Lung microvascular endothelial cell (primary cell): ENCODE results near the gene NDFIP2. TPM values are rescaled to one million over a fixed set of nuclear protein-coding genes. Genes with fewer than 3 reads are reported as not detected.

ENCODE experiments used
- DNase-seq, 2 donors: peaks; one replicate each; pipeline versions ENCODE4 v3.0.0 to v3.0.0-alpha.2; 2010; ENCODE audit warnings: low read depth in 2 of 2
- total RNA-seq: library from RNA; depleted of rRNA; stranded (reverse); fragments of >200 nt; gene quantifications from 2 replicates; pipeline ENCODE4 v1.2.1, GENCODE V29; 2014

Gene NDFIP2
- total RNA-seq, 1 donor from 2014 or later, result 22.2 TPM

GRCh38 chr13:79458436-79458835 is 22.5 kb upstream of the NDFIP2 start:
- peak in 1 of 2 donors; percentile 61 for DNase-seq

GRCh38 chr13:79459906-79460305 is 21.0 kb upstream of the NDFIP2 start:
- no peak for DNase-seq

GRCh38 chr13:79462895-79463294 is 18.1 kb upstream of the NDFIP2 start:
- no peak for DNase-seq

GRCh38 chr13:79463604-79464003 is 17.4 kb upstream of the NDFIP2 start:
- DNase-seq, result no peak

GRCh38 chr13:79466872-79467271 is 14.1 kb upstream of the NDFIP2 start:
- no peak for DNase-seq

- DNase-seq, result no peak
Observed at GRCh38 chr13:79468402-79468801, 12.6 kb upstream of the NDFIP2 start.

- DNase-seq, result no peak
Observed at GRCh38 chr13:79468819-79469218, 12.1 kb upstream of the NDFIP2 start.

GRCh38 chr13:79469608-79470007 is 11.3 kb upstream of the NDFIP2 start:
- no peak for DNase-seq

GRCh38 chr13:79470666-79471065 is 10.3 kb upstream of the NDFIP2 start:
- no peak for DNase-seq

- no peak for DNase-seq
Observed at GRCh38 chr13:79475569-79475968, 5.4 kb upstream of the NDFIP2 start.

GRCh38 chr13:79477968-79478367 is 3.0 kb upstream of the NDFIP2 start:
- DNase-seq, result no peak

GRCh38 chr13:79479882-79480281 is 1.1 kb upstream of the NDFIP2 start:
- DNase-seq, result no peak

GRCh38 chr13:79481685-79482052 is 714 bp downstream of the NDFIP2 start:
- peak in 1 of 2 donors; percentile 6 for DNase-seq

- no peak for DNase-seq
Observed at GRCh38 chr13:79482281-79482970, 1.5 kb downstream of the NDFIP2 start.

GRCh38 chr13:79483086-79483706 is 2.2 kb downstream of the NDFIP2 start:
- DNase-seq, result no peak

GRCh38 chr13:79485014-79485811 is 4.3 kb downstream of the NDFIP2 start:
- DNase-seq, result peak; percentile 29 to 56

- no peak for DNase-seq
Observed at GRCh38 chr13:79486433-79487188, 5.7 kb downstream of the NDFIP2 start.

- no peak for DNase-seq
Observed at GRCh38 chr13:79490326-79490725, 9.4 kb downstream of the NDFIP2 start.

- no peak for DNase-seq
Observed at GRCh38 chr13:79490824-79491223, 9.9 kb downstream of the NDFIP2 start.

- DNase-seq, result no peak
Observed at GRCh38 chr13:79491715-79492114, 10.8 kb downstream of the NDFIP2 start.

- no peak for DNase-seq
Observed at GRCh38 chr13:79492313-79492798, 11.4 kb downstream of the NDFIP2 start.
